D721Med (cell line): Measurements from ENCODE around the gene PHKG2.

ENCODE experiments used
- DNase-seq: peaks from one replicate; pipeline ENCODE4 v3.0.0; 2011; ENCODE audit warnings: low spot score; ENCODE audit not compliant: insufficient read length
- FAIRE-seq: peaks from 2 replicates; lab custom pipeline; 2011; peaks lifted over from hg19 to GRCh38; lab: Jason Lieb, UNC
- CTCF ChIP-seq: IDR thresholded peaks from 2 replicates; pipeline ENCODE4 v1.5.1; 2012; ENCODE audit warnings: mild to moderate bottlenecking, control low read depth; ENCODE audit not compliant: insufficient read depth; ENCODE audit errors: missing control alignments

PHKG2 gene

GRCh38 chr16:30728899-30729672 lies 19.1 kb upstream of the PHKG2 start:
- no peak for FAIRE-seq
- TF ChIP-seq CTCF, result no peak
- no peak for DNase-seq

GRCh38 chr16:30731411-30731810 lies 16.8 kb upstream of the PHKG2 start:
- TF ChIP-seq CTCF, result no peak
- DNase-seq (no peak), FAIRE-seq (no peak)

- DNase-seq, result no peak
- FAIRE-seq, result no peak
- TF ChIP-seq CTCF, result no peak
Measured at GRCh38 chr16:30736995-30737793, 11.0 kb upstream of the PHKG2 start.

- no peak for TF ChIP-seq CTCF
- no peak for FAIRE-seq
- DNase-seq, result no peak
Measured at GRCh38 chr16:30737794-30738648, 10.2 kb upstream of the PHKG2 start.

- DNase-seq, result no peak
Measured at GRCh38 chr16:30738984-30739951, 9.0 kb upstream of the PHKG2 start.

More at GRCh38 chr16:30738984-30739951, 9.0 kb upstream of the PHKG2 start:
- no peak for TF ChIP-seq CTCF
- no peak for FAIRE-seq
